ENCODE measurements around the gene IL17REL.

GRCh38 chr22:50016308-50016987 lies 3.9 kb upstream of the IL17REL start:
- TF ChIP-seq CTCF (IDR thresholded peaks at IDR 0.05; ENCODE audit: insufficient read depth, low read depth, low read length) (no peak), EZH2 (IDR thresholded peaks at IDR 0.05; ENCODE audit: insufficient read depth, low read length) (no peak)
